Measurements from ENCODE around the gene PRDM4.

Gene PRDM4

DNA sequence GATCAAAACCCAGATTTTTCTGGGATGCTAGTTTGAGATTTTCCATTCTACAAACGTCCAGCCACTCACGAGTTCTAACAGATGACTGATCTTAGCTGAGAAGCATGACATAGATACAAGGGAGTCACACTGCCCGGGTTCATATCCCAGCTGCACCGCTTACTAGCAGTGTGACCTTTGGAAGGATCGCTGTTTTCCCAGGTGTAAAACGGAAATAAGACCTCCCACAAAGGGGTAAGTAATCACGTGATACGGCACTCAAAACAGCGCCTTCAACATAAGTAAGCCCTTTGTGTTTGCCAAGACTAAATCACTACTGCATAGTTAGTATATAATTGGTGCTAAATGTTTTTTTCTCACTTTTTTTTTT, 76.0 kb downstream of the PRDM4 start:
- peaks cover 13% of the 10 kb centered on the region for H3K4me1 ChIP-seq (ENCODE audit: control insufficient read depth, insufficient read depth, low read length, unreplicated experiment)
- H3K27me3 ChIP-seq (ENCODE audit: insufficient read depth, low read length) = peaks cover 4% of the 10 kb centered on the region; the same call in 1 of the 2 replicates
- peaks cover 28% of the 10 kb centered on the region for H3K79me2 ChIP-seq (ENCODE audit: control insufficient read depth, insufficient read depth, low read length, unreplicated experiment)
- H3K36me3 ChIP-seq (ENCODE audit: insufficient read depth, low read length) = peaks cover 13% of the 10 kb centered on the region
- H3K4me3 ChIP-seq (ENCODE audit: low read depth, low read length) = peak overlapping the region; percentile 97
- H2AFZ ChIP-seq (ENCODE audit: low read length, unreplicated experiment) = peak overlapping the region; percentile 98
- peak overlapping the region; percentile 65 for H3K27ac ChIP-seq (ENCODE audit: low read depth, low read length)

DNA sequence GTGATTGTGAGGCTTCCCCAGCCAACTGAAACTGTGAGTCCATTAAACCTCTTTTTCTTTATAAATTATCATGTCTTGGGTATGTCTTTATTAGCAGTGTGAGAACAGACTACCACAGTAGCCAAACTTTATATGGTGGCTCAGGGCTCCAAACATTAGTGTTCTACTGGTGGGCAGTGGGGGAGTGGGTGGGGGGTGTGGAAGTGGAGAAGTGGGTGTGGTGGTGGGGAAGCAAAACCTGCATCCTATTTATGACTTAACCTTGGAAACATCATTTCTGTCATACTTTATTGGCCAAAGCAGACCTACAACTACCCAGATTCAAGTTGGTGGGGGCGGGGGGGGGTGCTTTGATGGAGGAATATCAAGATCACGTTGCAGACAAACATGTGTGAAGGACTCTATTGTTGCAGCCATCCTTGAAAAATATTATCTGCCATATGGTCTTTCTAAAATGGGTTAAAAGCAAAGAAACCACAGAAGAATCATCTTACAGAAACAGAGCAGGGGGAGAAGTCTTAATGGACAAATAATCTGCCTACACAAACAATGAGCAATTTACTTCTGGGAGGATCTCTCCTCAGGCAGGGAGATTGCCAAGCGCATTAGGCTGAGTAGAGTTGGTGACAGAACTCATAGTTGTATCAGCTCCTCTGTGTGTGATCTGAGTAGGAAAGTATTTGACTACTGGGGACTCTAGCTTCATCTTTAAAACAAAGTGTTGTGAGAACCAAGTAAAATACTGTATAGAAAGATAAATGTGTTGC, 76.7 kb downstream of the PRDM4 start:
- no peak overlapping the region for H3K27ac ChIP-seq (ENCODE audit: low read depth, low read length)
- peak overlapping the region; percentile 98 for H2AFZ ChIP-seq (ENCODE audit: low read length, unreplicated experiment)
- H3K36me3 ChIP-seq (ENCODE audit: insufficient read depth, low read length) = peaks cover 8% of the 10 kb centered on the region
- peak overlapping the region; percentile 97 for H3K4me3 ChIP-seq (ENCODE audit: low read depth, low read length)
- H3K4me1 ChIP-seq (ENCODE audit: control insufficient read depth, insufficient read depth, low read length, unreplicated experiment) = peaks cover 13% of the 10 kb centered on the region
- peaks cover 28% of the 10 kb centered on the region for H3K79me2 ChIP-seq (ENCODE audit: control insufficient read depth, insufficient read depth, low read length, unreplicated experiment)
- H3K27me3 ChIP-seq (ENCODE audit: insufficient read depth, low read length) = peaks cover 12% of the 10 kb centered on the region

Data from ACC112 (cell line).